GM21723 (cell line): Measurements from ENCODE around the gene TAF6.
A peak's percentile ranks its signal among the peaks of the same experiment; 100 is the strongest.

ENCODE experiments used
- ATAC-seq: cut with Tn5 transposase; IDR thresholded peaks from one replicate; pipeline ENCODE4 v1.9.1; 2021; ENCODE audit warnings: mild to moderate bottlenecking, moderate library complexity; ENCODE audit not compliant: unreplicated experiment

TAF6 gene

GRCh38 chr7:100124301-100125230 lies 5.4 kb upstream of the TAF6 start:
- no peak for ATAC-seq

- no peak for ATAC-seq
These were observed 3.4 kb upstream of the TAF6 start for GRCh38 chr7:100122568-100122967.

- no peak for ATAC-seq
These were observed 2.9 kb upstream of the TAF6 start for GRCh38 chr7:100122067-100122466.

- ATAC-seq = no peak
These were observed 1.5 kb upstream of the TAF6 start for GRCh38 chr7:100120733-100121036.

- ATAC-seq = peak; percentile 40
These were observed 993 bp upstream of the TAF6 start for GRCh38 chr7:100119970-100120732.

GRCh38 chr7:100118388-100119071 lies 628 bp downstream of the TAF6 start:
- ATAC-seq = no peak

- no peak for ATAC-seq
These were observed 4.1 kb downstream of the TAF6 start for GRCh38 chr7:100115026-100115425.

- ATAC-seq = no peak
These were observed 7.2 kb downstream of the TAF6 start for GRCh38 chr7:100111914-100112313.

GRCh38 chr7:100111156-100111555 lies 8.0 kb downstream of the TAF6 start:
- no peak for ATAC-seq

GRCh38 chr7:100109521-100110163 lies 9.5 kb downstream of the TAF6 start:
- ATAC-seq = no peak

- no peak for ATAC-seq
These were observed 11.3 kb downstream of the TAF6 start for GRCh38 chr7:100107890-100108289.

- no peak for ATAC-seq
These were observed 11.9 kb downstream of the TAF6 start for GRCh38 chr7:100107125-100107737.

GRCh38 chr7:100106633-100107032 lies 12.5 kb downstream of the TAF6 start:
- ATAC-seq = no peak

- no peak for ATAC-seq
These were observed 13.6 kb downstream of the TAF6 start for GRCh38 chr7:100105534-100105933.

- ATAC-seq = no peak
These were observed 16.0 kb downstream of the TAF6 start for GRCh38 chr7:100102950-100103840.

GRCh38 chr7:100101016-100101862 lies 17.9 kb downstream of the TAF6 start, which contains the start of the genes AP4M1 and MCM7:
TSS of gene AP4M1 (plus strand) at chr7:100101643. CDS start at chr7:100101715, 72 bp downstream.
TSS of gene MCM7 (minus strand) at chr7:100101397. CDS start at chr7:100101294, 103 bp downstream.
- ATAC-seq = peak; percentile 82

GRCh38 chr7:100100420-100101015 lies 18.6 kb downstream of the TAF6 start:
- ATAC-seq = peak; percentile 68

- no peak for ATAC-seq
These were observed 19.7 kb downstream of the TAF6 start for GRCh38 chr7:100099452-100099851.
